H9 (cell line): ENCODE results near the gene MYO1D. TPM values are rescaled to one million over a fixed set of nuclear protein-coding genes. Genes with fewer than 3 reads are reported as not detected.

Experiments
- DNase-seq: peaks from one replicate; pipeline ENCODE4 v3.0.0-alpha.2; 2017
- H2AFZ ChIP-seq: one replicate; pipeline ENCODE4 v1.6.1; 2013; ENCODE audit warnings: mild to moderate bottlenecking, low read length, control low read depth, moderate library complexity
- H2AK5ac ChIP-seq: 2 replicates; pipeline ENCODE4 v1.6.1; 2013; ENCODE audit warnings: low read length, control low read depth, mixed read lengths; ENCODE audit not compliant: insufficient read length
- H2BK120ac ChIP-seq: one replicate; pipeline ENCODE4 v1.6.1; 2013; ENCODE audit warnings: low read depth, mild to moderate bottlenecking, low read length, control low read depth, inconsistent platforms; ENCODE audit not compliant: poor library complexity, severe bottlenecking
- H2BK12ac ChIP-seq: 2 replicates; pipeline ENCODE4 v1.6.1; 2013; ENCODE audit warnings: low read length, control low read depth, mixed read lengths, low read depth; ENCODE audit not compliant: insufficient read length
- H2BK15ac ChIP-seq: 2 replicates; pipeline ENCODE4 v1.6.1; 2013; ENCODE audit warnings: low read depth, low read length, control low read depth
- H2BK20ac ChIP-seq: one replicate; pipeline ENCODE4 v1.6.1; 2013; ENCODE audit warnings: low read depth, mild to moderate bottlenecking, low read length, control low read depth, inconsistent platforms; ENCODE audit not compliant: poor library complexity, severe bottlenecking
- H2BK5ac ChIP-seq: 2 replicates; pipeline ENCODE4 v1.6.1; 2013; ENCODE audit warnings: low read length, control low read depth, mixed read lengths; ENCODE audit not compliant: insufficient read length
- H3K14ac ChIP-seq: 2 replicates; pipeline ENCODE4 v1.6.1; 2013; ENCODE audit warnings: low read length, control low read depth; ENCODE audit not compliant: insufficient read depth
- H3K18ac ChIP-seq: 2 replicates; pipeline ENCODE4 v1.6.1; 2013; ENCODE audit warnings: low read depth, mild to moderate bottlenecking, mixed read lengths, low read length, control low read depth; ENCODE audit not compliant: insufficient read length
- H3K23ac ChIP-seq: 2 replicates; pipeline ENCODE4 v1.6.1; 2013; ENCODE audit warnings: low read length, control low read depth, mixed read lengths, low read depth; ENCODE audit not compliant: insufficient read length
- H3K23me2 ChIP-seq: 2 replicates; pipeline ENCODE4 v1.6.1; 2013; ENCODE audit warnings: low read depth, mild to moderate bottlenecking, mixed read lengths, low read length, control low read depth; ENCODE audit not compliant: insufficient read length, poor library complexity, severe bottlenecking
- H3K27ac ChIP-seq: 2 replicates; pipeline ENCODE4 v1.5.1; 2013; ENCODE audit warnings: low read length, control low read depth, mixed read lengths, low read depth; ENCODE audit not compliant: insufficient read length
- H3K27me3 ChIP-seq: 2 replicates; pipeline ENCODE4 v1.6.1; 2013; ENCODE audit warnings: low read length, control low read depth, inconsistent platforms; ENCODE audit not compliant: insufficient read depth
- H3K4ac ChIP-seq: 2 replicates; pipeline ENCODE4 v1.6.1; 2013; ENCODE audit warnings: low read depth, mild to moderate bottlenecking, control low read depth, inconsistent platforms, low read length, moderate library complexity
- H3K4me1 ChIP-seq: 2 replicates; pipeline ENCODE4 v1.6.1; 2013; ENCODE audit warnings: low read length, control low read depth, inconsistent platforms; ENCODE audit not compliant: insufficient read depth
- H3K4me2 ChIP-seq: 2 replicates; pipeline ENCODE4 v1.6.1; 2013; ENCODE audit warnings: low read length, control low read depth, mixed read lengths; ENCODE audit not compliant: insufficient read length, insufficient read depth
- H3K56ac ChIP-seq: 2 replicates; pipeline ENCODE4 v1.6.1; 2013; ENCODE audit warnings: low read depth, mild to moderate bottlenecking, mixed read lengths, low read length, control low read depth; ENCODE audit not compliant: insufficient read length
- H3K79me1 ChIP-seq: 2 replicates; pipeline ENCODE4 v1.6.1; 2013; ENCODE audit warnings: low read depth, mild to moderate bottlenecking, moderate library complexity, low read length, control low read depth, inconsistent platforms; ENCODE audit not compliant: insufficient read depth, poor library complexity, severe bottlenecking
- H3K79me2 ChIP-seq: 2 replicates; pipeline ENCODE4 v1.6.1; 2013; ENCODE audit warnings: low read length, control low read depth, inconsistent platforms; ENCODE audit not compliant: insufficient read depth
- H3K9ac ChIP-seq: 2 replicates; pipeline ENCODE4 v1.6.1; 2013; ENCODE audit warnings: low read length, control low read depth, mixed read lengths; ENCODE audit not compliant: insufficient read length; ENCODE audit errors: extremely low read depth
- H3K9me3 ChIP-seq: one replicate; pipeline ENCODE4 v1.6.1; 2013; ENCODE audit warnings: low read depth, low read length, inconsistent platforms; ENCODE audit not compliant: control insufficient read depth
- H3T11ph ChIP-seq: one replicate; pipeline ENCODE4 v1.6.1; 2013; ENCODE audit warnings: mild to moderate bottlenecking, low read length, control low read depth, inconsistent platforms
- H4K20me1 ChIP-seq: one replicate; pipeline ENCODE4 v1.6.1; 2013; ENCODE audit not compliant: control insufficient read depth, insufficient read length, insufficient read depth
- H4K5ac ChIP-seq: 2 replicates; pipeline ENCODE4 v1.6.1; 2013; ENCODE audit warnings: low read depth, mild to moderate bottlenecking, mixed read lengths, low read length, control low read depth; ENCODE audit not compliant: insufficient read length
- H4K8ac ChIP-seq: replicated peaks from 2 replicates; pipeline ENCODE4 v1.6.1; 2013; ENCODE audit warnings: low read length, control low read depth, mixed read lengths, low read depth; ENCODE audit not compliant: insufficient read length
- H4K91ac ChIP-seq: 2 replicates; pipeline ENCODE4 v1.6.1; 2013; ENCODE audit warnings: low read depth, mild to moderate bottlenecking, moderate library complexity, mixed read lengths, low read length, control low read depth; ENCODE audit not compliant: insufficient read length
- H3K27ac Mint-ChIP-seq, 3 experiments: 2 replicates in 2 of 3; 3 replicates in 1 of 3; pipeline ENCODE4 v1.8.0; 2020 to 2021; ENCODE audit warnings: mixed read lengths in 3 of 3, mild to moderate bottlenecking in 1 of 3, moderate library complexity in 1 of 3
- H3K27me3 Mint-ChIP-seq: 2 replicates; pipeline ENCODE4 v1.8.0; 2021; ENCODE audit warnings: low read depth, mild to moderate bottlenecking, moderate library complexity, mixed read lengths
- H3K36me3 Mint-ChIP-seq, 3 experiments: 2 replicates in 2 of 3; 3 replicates in 1 of 3; pipeline ENCODE4 v1.8.0; 2020 to 2021; ENCODE audit warnings: low read depth in 3 of 3, mixed read lengths in 3 of 3; ENCODE audit not compliant: insufficient read depth in 1 of 3
- H3K4me1 Mint-ChIP-seq, 2 experiments: 2 replicates each; pipeline ENCODE4 v1.8.0; 2020; ENCODE audit warnings: mixed read lengths in 2 of 2
- H3K4me3 Mint-ChIP-seq, 2 experiments: 2 replicates in 1 of 2; 3 replicates in 1 of 2; pipeline ENCODE4 v1.8.0; 2020 to 2021; ENCODE audit warnings: mild to moderate bottlenecking in 2 of 2, mixed read lengths in 2 of 2, moderate library complexity in 1 of 2
- H3K9me3 Mint-ChIP-seq, 2 experiments: 2 replicates in 1 of 2; 3 replicates in 1 of 2; pipeline ENCODE4 v1.8.0; 2020; ENCODE audit warnings: mild to moderate bottlenecking in 2 of 2, mixed read lengths in 2 of 2, moderate library complexity in 1 of 2
- CTCF ChIP-seq: fragments of 200-600 bp; sonication (generic); conservative IDR thresholded peaks from 3 replicates; pipeline ENCODE4 v1.8.0; 2021; ENCODE audit warnings: antibody characterized with exemption, mild to moderate bottlenecking
- WGBS: extraction: QIAGEN DNeasy Blood & Tissue Kit; methylation state at CpG from one replicate; pipeline ENCODE4 v1.1.7; 2013; ENCODE audit warnings: missing lambda C conversion rate, low lambda C conversion rate, mixed read lengths; ENCODE audit not compliant: insufficient read length; ENCODE audit errors: extremely low coverage; 5-methylcytosine and 5-hydroxymethylcytosine counted together
- total RNA-seq: library from RNA; stranded (reverse); gene quantifications from 2 replicates; pipeline ENCODE4 v1.2.1, GENCODE V29; 2021

Gene MYO1D
- total RNA-seq, 1 experiment from 2014 or later, result 19.0 TPM

- Histone ChIP-seq H2BK120ac (no peak overlapping the region), H3K27me3 (no peaks in the 10 kb centered on the region), H4K5ac (no peak overlapping the region), H2BK15ac (no peak overlapping the region), H2AK5ac (no peak overlapping the region), H2BK12ac (no peak overlapping the region), H3K14ac (no peak overlapping the region), H3K56ac (no peak overlapping the region), H3K18ac (no peak overlapping the region), H4K20me1 (no peaks in the 10 kb centered on the region), H3K23me2 (no peaks in the 10 kb centered on the region), H3K9me3 (no peaks in the 10 kb centered on the region), H3K23ac (no peak overlapping the region), H2AFZ (no peak overlapping the region), H4K8ac (no peak overlapping the region), H3K9ac (no peak overlapping the region), H3K4me2 (no peak overlapping the region), H3T11ph (no peak overlapping the region), H3K27ac (no peak overlapping the region), H3K79me1 (no peaks in the 10 kb centered on the region), H3K4me1 (no peaks in the 10 kb centered on the region), H2BK20ac (no peak overlapping the region), H3K79me2 (no peaks in the 10 kb centered on the region), H2BK5ac (no peak overlapping the region), H4K91ac (no peak overlapping the region), H3K4ac (no peak overlapping the region)
- Mint-ChIP-seq H3K27me3 (no peaks in the 10 kb centered on the region), H3K27ac (no peak overlapping the region), H3K4me1 (no peaks in the 10 kb centered on the region), H3K36me3 (no peaks in the 10 kb centered on the region; a peak in 2 of 7 replicates), H3K4me3 (no peak overlapping the region), H3K9me3 (no peaks in the 10 kb centered on the region)
- no CpG with 5 or more reads among the region's 2 CpGs for WGBS
- TF ChIP-seq CTCF, result no peak
- no peak for DNase-seq
Measured at GRCh38 chr17:32746280-32746679, 130.6 kb downstream of the MYO1D start.
